ENCODE results near the gene PILRB. TPM values are rescaled to one million over a fixed set of nuclear protein-coding genes. Genes with fewer than 3 reads are reported as not detected.

The PILRB gene
- total RNA-seq, 1 experiment from 2014 or later, result 74.1 TPM

GRCh38 chr7:100371561-100372171 lies 13.7 kb downstream of the PILRB start:
- Histone ChIP-seq H3K9ac (ENCODE audit: low read length) (no peak overlapping the region), H4K20me1 (ENCODE audit: low read length) (no peaks in the 10 kb centered on the region), H3K36me3 (ENCODE audit: low read depth, low read length) (no peaks in the 10 kb centered on the region), H2AFZ (ENCODE audit: low read length) (no peak overlapping the region), H3K27ac (ENCODE audit: low read length) (no peak overlapping the region), H3K4me3 (ENCODE audit: low read length) (no peak overlapping the region), H3F3A (ENCODE audit: low read length, unreplicated experiment) (no peaks in the 10 kb centered on the region), H3K27me3 (ENCODE audit: low read length) (no peaks in the 10 kb centered on the region), H3K9me3 (ENCODE audit: low read length) (no peaks in the 10 kb centered on the region), H3K4me1 (ENCODE audit: insufficient read depth, low read length) (no peaks in the 10 kb centered on the region), H3K9me2 (replicated peaks; ENCODE audit: low read length) (no peaks in the 10 kb centered on the region), H3K79me2 (ENCODE audit: low read length) (no peaks in the 10 kb centered on the region), H3K4me2 (ENCODE audit: low read length) (no peak overlapping the region)
- BruUV-seq (replicated peaks), result no TSS peak
- intact Hi-C loops (cut with micrococcal nuclease), result no loop called here
- ChIA-PET CTCF (no interaction called here), POLR2A (ENCODE audit: unreplicated experiment) (no interaction called here)
- ATAC-seq, result peak; percentile 9
- no peak for TF ChIP-seq EZH2 (IDR thresholded peaks at IDR 0.05; ENCODE audit: low read length, unreplicated experiment)
- no peak for TF ChIP-seq CTCF (conservative IDR thresholded peaks at IDR 0.05; ENCODE audit: low read depth, low read length)
- no peak for TF ChIP-seq EZH2phosphoT487 (IDR thresholded peaks at IDR 0.05; ENCODE audit: borderline replicate concordance, low read length)
- DNase-seq, result no peak

GRCh38 chr7:100372256-100372655 lies 14.3 kb downstream of the PILRB start:
- no peaks in the 10 kb centered on the region for H3K36me3 ChIP-seq (ENCODE audit: low read depth, low read length)
- DNase-seq (no peak), ATAC-seq (no peak; the same call in 1 of the 2 replicates)
- TF ChIP-seq CTCF (conservative IDR thresholded peaks at IDR 0.05; ENCODE audit: low read depth, low read length) (no peak), EZH2phosphoT487 (IDR thresholded peaks at IDR 0.05; ENCODE audit: borderline replicate concordance, low read length) (no peak), EZH2 (IDR thresholded peaks at IDR 0.05; ENCODE audit: low read length, unreplicated experiment) (no peak)
- no peaks in the 10 kb centered on the region for H4K20me1 ChIP-seq (ENCODE audit: low read length)
- H3K79me2 ChIP-seq (ENCODE audit: low read length), result no peaks in the 10 kb centered on the region
- no peaks in the 10 kb centered on the region for H3K9me2 ChIP-seq (replicated peaks; ENCODE audit: low read length)
- no peaks in the 10 kb centered on the region for H3K27me3 ChIP-seq (ENCODE audit: low read length)
- no TSS peak for BruUV-seq (replicated peaks)
- intact Hi-C loops (cut with micrococcal nuclease), result no loop called here
- no peak overlapping the region for H3K27ac ChIP-seq (ENCODE audit: low read length)
- ChIA-PET POLR2A (ENCODE audit: unreplicated experiment) (no interaction called here), CTCF (no interaction called here)
- no peak overlapping the region for H3K9ac ChIP-seq (ENCODE audit: low read length)
- H3K9me3 ChIP-seq (ENCODE audit: low read length), result no peaks in the 10 kb centered on the region
- no peak overlapping the region for H3K4me2 ChIP-seq (ENCODE audit: low read length)
- H3K4me1 ChIP-seq (ENCODE audit: insufficient read depth, low read length), result no peaks in the 10 kb centered on the region
- no peaks in the 10 kb centered on the region for H3F3A ChIP-seq (ENCODE audit: low read length, unreplicated experiment)
- H2AFZ ChIP-seq (ENCODE audit: low read length), result no peak overlapping the region
- no peak overlapping the region for H3K4me3 ChIP-seq (ENCODE audit: low read length)

GRCh38 chr7:100372694-100373093 lies 14.8 kb downstream of the PILRB start:
- H3K27ac ChIP-seq (ENCODE audit: low read length), result no peak overlapping the region

More at GRCh38 chr7:100372694-100373093, 14.8 kb downstream of the PILRB start:
- Histone ChIP-seq H2AFZ (ENCODE audit: low read length) (no peak overlapping the region), H3K9me3 (ENCODE audit: low read length) (no peaks in the 10 kb centered on the region), H3K9ac (ENCODE audit: low read length) (no peak overlapping the region), H3K79me2 (ENCODE audit: low read length) (no peaks in the 10 kb centered on the region), H3K9me2 (replicated peaks; ENCODE audit: low read length) (no peaks in the 10 kb centered on the region), H3K27me3 (ENCODE audit: low read length) (no peaks in the 10 kb centered on the region), H3K4me1 (ENCODE audit: insufficient read depth, low read length) (no peaks in the 10 kb centered on the region), H3K36me3 (ENCODE audit: low read depth, low read length) (no peaks in the 10 kb centered on the region), H4K20me1 (ENCODE audit: low read length) (no peaks in the 10 kb centered on the region), H3K4me3 (ENCODE audit: low read length) (no peak overlapping the region), H3F3A (ENCODE audit: low read length, unreplicated experiment) (no peaks in the 10 kb centered on the region), H3K4me2 (ENCODE audit: low read length) (no peak overlapping the region)
- no TSS peak for BruUV-seq (replicated peaks)
- ChIA-PET POLR2A (ENCODE audit: unreplicated experiment) (no interaction called here), CTCF (no interaction called here)
- no peak for ATAC-seq
- intact Hi-C loops (cut with micrococcal nuclease), result no loop called here
- no peak for DNase-seq
- TF ChIP-seq CTCF (conservative IDR thresholded peaks at IDR 0.05; ENCODE audit: low read depth, low read length) (no peak), EZH2phosphoT487 (IDR thresholded peaks at IDR 0.05; ENCODE audit: borderline replicate concordance, low read length) (no peak), EZH2 (IDR thresholded peaks at IDR 0.05; ENCODE audit: low read length, unreplicated experiment) (no peak)

Data from PC-3 (cell line).